ENCODE data around the gene CTSZ.

DNA sequence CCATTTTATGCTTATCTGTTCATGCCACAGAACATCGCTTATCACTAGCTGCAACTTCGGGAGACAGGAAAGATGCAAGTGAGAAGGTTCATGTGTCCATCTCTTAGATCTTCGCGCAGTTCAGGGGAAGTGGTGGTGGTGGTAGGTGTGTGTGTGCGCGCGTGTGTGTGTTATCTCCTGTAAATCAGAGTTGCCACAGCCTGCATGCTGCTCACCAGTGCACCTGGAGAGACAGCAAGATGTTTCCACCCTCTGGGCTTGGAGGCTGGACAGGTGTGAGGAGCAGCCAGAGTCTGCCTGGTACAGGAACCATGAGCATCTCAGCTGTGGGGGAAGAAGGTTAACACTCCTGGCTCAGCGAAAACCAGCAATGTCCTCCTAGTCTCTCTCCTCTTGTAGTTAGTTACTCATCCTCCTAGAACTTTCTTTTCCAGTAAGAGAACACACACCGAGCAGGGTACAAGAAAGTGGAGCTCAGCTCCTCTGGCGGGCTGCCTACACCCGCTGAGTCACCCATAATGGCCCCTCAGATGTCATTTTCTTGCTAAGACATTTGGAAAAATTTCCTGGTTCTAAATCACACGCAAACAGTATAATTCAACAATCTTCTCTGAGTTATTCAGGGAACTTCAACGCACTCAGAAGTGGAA, 7.0 kb upstream of the CTSZ start:
- TF ChIP-seq RARB (CRISPR knock-in tag; IDR thresholded peaks at IDR 0.05) (no peak), CTCF (IDR thresholded peaks at IDR 0.05) (no peak), POLR2A (IDR thresholded peaks at IDR 0.05; ENCODE audit: low read length) (no peak), EP300 (IDR thresholded peaks at IDR 0.05) (no peak), CEBPB (IDR thresholded peaks at IDR 0.05) (no peak)
- TF ChIP-seq, protein P1, sequence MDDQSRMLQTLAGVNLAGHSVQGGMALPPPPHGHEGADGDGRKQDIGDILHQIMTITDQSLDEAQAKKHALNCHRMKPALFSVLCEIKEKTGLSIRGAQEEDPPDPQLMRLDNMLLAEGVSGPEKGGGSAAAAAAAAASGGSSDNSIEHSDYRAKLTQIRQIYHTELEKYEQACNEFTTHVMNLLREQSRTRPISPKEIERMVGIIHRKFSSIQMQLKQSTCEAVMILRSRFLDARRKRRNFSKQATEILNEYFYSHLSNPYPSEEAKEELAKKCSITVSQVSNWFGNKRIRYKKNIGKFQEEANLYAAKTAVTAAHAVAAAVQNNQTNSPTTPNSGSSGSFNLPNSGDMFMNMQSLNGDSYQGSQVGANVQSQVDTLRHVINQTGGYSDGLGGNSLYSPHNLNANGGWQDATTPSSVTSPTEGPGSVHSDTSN (IDR thresholded peaks at IDR 0.05), result no peak
- TF ChIP-seq, protein P2, sequence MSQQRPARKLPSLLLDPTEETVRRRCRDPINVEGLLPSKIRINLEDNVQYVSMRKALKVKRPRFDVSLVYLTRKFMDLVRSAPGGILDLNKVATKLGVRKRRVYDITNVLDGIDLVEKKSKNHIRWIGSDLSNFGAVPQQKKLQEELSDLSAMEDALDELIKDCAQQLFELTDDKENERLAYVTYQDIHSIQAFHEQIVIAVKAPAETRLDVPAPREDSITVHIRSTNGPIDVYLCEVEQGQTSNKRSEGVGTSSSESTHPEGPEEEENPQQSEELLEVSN (IDR thresholded peaks at IDR 0.05; ENCODE audit: borderline replicate concordance, low read depth), result no peak
